MM.1S (cell line): ENCODE data around the gene ANKRD27.

ENCODE experiments used
- DNase-seq: peaks from one replicate; pipeline ENCODE4 v3.0.0-alpha.2; 2015
- H2AFZ ChIP-seq: fragments of 300-600 bp; sonication (generic); 2 replicates; pipeline ENCODE4 v1.6.0; 2016; ENCODE audit warnings: antibody characterized with exemption, low read length
- H3F3A ChIP-seq: fragments of 300-600 bp; sonication (generic); 2 replicates; pipeline ENCODE4 v1.6.1; 2016; ENCODE audit warnings: mild to moderate bottlenecking, antibody characterized with exemption, low read length, moderate library complexity, mixed read lengths; ENCODE audit not compliant: insufficient read depth
- H3K27ac ChIP-seq: fragments of 300-600 bp; sonication (generic); 2 replicates; pipeline ENCODE4 v1.5.1; 2016; ENCODE audit warnings: mild to moderate bottlenecking, low read length
- H3K27me3 ChIP-seq: fragments of 300-600 bp; sonication (generic); replicated peaks from 2 replicates; pipeline ENCODE4 v1.6.0; 2016; ENCODE audit warnings: low read length; ENCODE audit not compliant: insufficient read depth
- H3K36me3 ChIP-seq: fragments of 300-600 bp; sonication (generic); replicated peaks from 2 replicates; pipeline ENCODE4 v1.6.1; 2016; ENCODE audit warnings: mild to moderate bottlenecking, low read length, mixed read lengths; ENCODE audit not compliant: insufficient read depth
- H3K4me1 ChIP-seq: fragments of 300-600 bp; sonication (generic); 2 replicates; pipeline ENCODE4 v1.6.1; 2016; ENCODE audit warnings: low read length, mixed read lengths
- H3K4me2 ChIP-seq: fragments of 300-600 bp; sonication (generic); 2 replicates; pipeline ENCODE4 v1.6.0; 2016; ENCODE audit warnings: low read depth, low read length
- H3K4me3 ChIP-seq: fragments of 300-600 bp; sonication (generic); 2 replicates; pipeline ENCODE4 v1.5.1; 2016; ENCODE audit warnings: low read length, mixed read lengths
- H3K79me2 ChIP-seq: fragments of 300-600 bp; sonication (generic); 2 replicates; pipeline ENCODE4 v1.6.1; 2016; ENCODE audit warnings: mixed run types, low read length, mixed read lengths
- H3K9ac ChIP-seq: fragments of 300-600 bp; sonication (generic); 2 replicates; pipeline ENCODE4 v1.6.1; 2016; ENCODE audit warnings: low read length, mixed read lengths
- H3K9me2 ChIP-seq: fragments of 300-600 bp; sonication (generic); replicated peaks from 2 replicates; pipeline ENCODE4 v1.6.1; 2016; ENCODE audit warnings: mild to moderate bottlenecking, low read length, mixed read lengths; ENCODE audit not compliant: insufficient read depth
- H3K9me3 ChIP-seq: fragments of 300-600 bp; sonication (generic); replicated peaks from 2 replicates; pipeline ENCODE4 v1.6.1; 2016; ENCODE audit warnings: mild to moderate bottlenecking, low read length, mixed read lengths; ENCODE audit not compliant: insufficient read depth
- H4K20me1 ChIP-seq: fragments of 300-600 bp; sonication (generic); 2 replicates; pipeline ENCODE4 v1.6.1; 2016; ENCODE audit warnings: mild to moderate bottlenecking, low read length, moderate library complexity, mixed read lengths; ENCODE audit not compliant: insufficient read depth
- CTCF ChIP-seq: fragments of 300-600 bp; sonication (generic); IDR thresholded peaks from 2 replicates; pipeline ENCODE4 v1.5.1; 2016; ENCODE audit warnings: antibody characterized with exemption, low read length, mixed read lengths
- EZH2 ChIP-seq: fragments of 300-600 bp; sonication (generic); optimal IDR thresholded peaks from 2 replicates; pipeline ENCODE3; 2017; ENCODE audit warnings: low read depth, mild to moderate bottlenecking, antibody characterized with exemption, low read length, mixed read lengths
- EZH2phosphoT487 ChIP-seq: fragments of 300-600 bp; sonication (generic); IDR thresholded peaks from 2 replicates; pipeline ENCODE4 v1.6.1; 2018; ENCODE audit warnings: antibody characterized with exemption, low read length

The ANKRD27 gene

GRCh38 chr19:32622002-32622401 lies 53.0 kb downstream of the ANKRD27 start:
- Histone ChIP-seq H2AFZ (no peak overlapping the region), H3K36me3 (no peaks in the 10 kb centered on the region), H3K9me3 (no peaks in the 10 kb centered on the region), H3K79me2 (no peaks in the 10 kb centered on the region), H3K27ac (no peak overlapping the region), H3F3A (no peaks in the 10 kb centered on the region), H3K9ac (no peak overlapping the region), H4K20me1 (no peaks in the 10 kb centered on the region), H3K4me2 (no peak overlapping the region), H3K27me3 (no peaks in the 10 kb centered on the region), H3K4me1 (no peaks in the 10 kb centered on the region), H3K4me3 (no peak overlapping the region), H3K9me2 (no peaks in the 10 kb centered on the region)
- no peak for TF ChIP-seq EZH2
- no peak for TF ChIP-seq EZH2phosphoT487
- no peak for TF ChIP-seq CTCF
- no peak for DNase-seq

GRCh38 chr19:32619051-32619685 lies 55.8 kb downstream of the ANKRD27 start:
- no peak for DNase-seq
- Histone ChIP-seq H3K4me3 (no peak overlapping the region), H3K27ac (no peak overlapping the region), H3K79me2 (no peaks in the 10 kb centered on the region), H3K9me3 (no peaks in the 10 kb centered on the region), H3K27me3 (no peaks in the 10 kb centered on the region), H3K4me2 (no peak overlapping the region), H3K9me2 (no peaks in the 10 kb centered on the region), H3K4me1 (no peaks in the 10 kb centered on the region), H3F3A (no peaks in the 10 kb centered on the region), H3K36me3 (no peaks in the 10 kb centered on the region), H3K9ac (no peak overlapping the region), H2AFZ (no peak overlapping the region), H4K20me1 (no peaks in the 10 kb centered on the region)
- TF ChIP-seq EZH2 (no peak), EZH2phosphoT487 (no peak), CTCF (no peak)

GRCh38 chr19:32615569-32615968 lies 59.4 kb downstream of the ANKRD27 start:
- no peaks in the 10 kb centered on the region for H3F3A ChIP-seq
- no peaks in the 10 kb centered on the region for H3K79me2 ChIP-seq
- no peaks in the 10 kb centered on the region for H3K36me3 ChIP-seq
- no peak for DNase-seq
- no peaks in the 10 kb centered on the region for H3K4me1 ChIP-seq
- no peaks in the 10 kb centered on the region for H3K27me3 ChIP-seq
- H3K9me2 ChIP-seq: no peaks in the 10 kb centered on the region
- TF ChIP-seq EZH2phosphoT487 (no peak), CTCF (no peak), EZH2 (no peak)
- H2AFZ ChIP-seq: no peak overlapping the region
- no peak overlapping the region for H3K4me3 ChIP-seq
- H4K20me1 ChIP-seq: no peaks in the 10 kb centered on the region
- H3K27ac ChIP-seq: no peak overlapping the region
- H3K9ac ChIP-seq: no peak overlapping the region
- no peak overlapping the region for H3K4me2 ChIP-seq
- no peaks in the 10 kb centered on the region for H3K9me3 ChIP-seq
